Colonic mucosa (tissue), 4 donors: ENCODE measurements around the gene PCMT1. TPM values are rescaled to one million over a fixed set of nuclear protein-coding genes. Genes with fewer than 3 reads are reported as not detected.

Experiments used
- DNase-seq: peaks from one replicate; pipeline ENCODE4 v3.0.0-alpha.2; 2020
- H3K27ac ChIP-seq: fragments of 200-600 bp; one replicate; pipeline ENCODE4 v1.8.0; 2021
- H3K27me3 ChIP-seq: fragments of 200-600 bp; one replicate; pipeline ENCODE4 v1.8.0; 2021
- H3K36me3 ChIP-seq: fragments of 200-600 bp; one replicate; pipeline ENCODE4 v1.8.0; 2021
- H3K4me1 ChIP-seq: fragments of 200-600 bp; one replicate; pipeline ENCODE4 v1.8.0; 2021; ENCODE audit warnings: mild to moderate bottlenecking
- H3K4me3 ChIP-seq: fragments of 200-600 bp; one replicate; pipeline ENCODE4 v1.8.0; 2021
- H3K9ac ChIP-seq, 2 donors: one replicate each; pipeline ENCODE4 v1.7.0; 2013; ENCODE audit warnings: control low read depth in 2 of 2, low read depth in 2 of 2, low read length in 2 of 2
- H3K9me3 ChIP-seq: fragments of 200-600 bp; one replicate; pipeline ENCODE4 v1.8.0; 2021
- CTCF ChIP-seq: fragments of 200-600 bp; IDR thresholded peaks from one replicate; pipeline ENCODE4 v1.8.0; 2022; ENCODE audit warnings: antibody characterized with exemption, mild to moderate bottlenecking
- intact Hi-C: fragments of 100-400 bp; cut with DNase I; formaldehyde crosslinking; loops from one replicate; pipeline ENCODE4 v1.14.1; 2022
- total RNA-seq, 2 donors: library from RNA; stranded (reverse); fragmentation: NEBNext Ultra II Directional in 1 of 2; extraction: Animal tissue kit (Norgen Biotek cat#: 25700) in 1 of 2; gene quantifications; one replicate each; pipeline ENCODE4 v1.2.1, GENCODE V29; 2021
- donor health status: healthy.
- donor health status: DM: no; HTN: no; CAD: no.
- donor health status: DM: no; HTN: no; CAD: no.

Gene PCMT1
- total RNA-seq, 2 donors from 2014 or later = 65.5 to 74.0 TPM

DNA sequence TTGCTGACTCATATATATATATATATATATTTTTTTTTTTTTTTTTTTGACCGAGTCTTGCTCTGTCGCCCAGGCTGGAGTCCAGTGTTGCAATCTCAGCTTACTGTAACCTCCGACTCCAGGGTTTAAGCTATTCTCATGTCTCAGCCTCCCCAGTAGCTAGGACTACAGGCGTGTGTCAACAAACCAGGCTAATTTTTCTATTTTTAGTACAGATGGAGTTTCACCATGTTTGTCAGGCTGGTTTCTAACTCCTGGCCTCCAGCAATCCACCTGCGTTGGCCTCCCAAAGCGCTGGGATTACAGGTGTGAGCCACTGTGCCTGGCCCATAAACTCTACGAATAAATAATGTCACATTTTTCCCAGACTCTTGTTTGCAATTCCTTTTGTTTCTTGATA lies 109.8 kb downstream of the PCMT1 start:
- no peaks in the 10 kb centered on the region for H3K9me3 ChIP-seq
- no peaks in the 10 kb centered on the region for H3K36me3 ChIP-seq
- no peak overlapping the region for H3K9ac ChIP-seq
- H3K27ac ChIP-seq = no peak overlapping the region
- peaks cover 19% of the 10 kb centered on the region for H3K4me1 ChIP-seq
- no peak overlapping the region for H3K4me3 ChIP-seq
- DNase-seq = no peak
- H3K27me3 ChIP-seq = no peaks in the 10 kb centered on the region
- intact Hi-C loops = no loop called here
- TF ChIP-seq CTCF = no peak

DNA sequence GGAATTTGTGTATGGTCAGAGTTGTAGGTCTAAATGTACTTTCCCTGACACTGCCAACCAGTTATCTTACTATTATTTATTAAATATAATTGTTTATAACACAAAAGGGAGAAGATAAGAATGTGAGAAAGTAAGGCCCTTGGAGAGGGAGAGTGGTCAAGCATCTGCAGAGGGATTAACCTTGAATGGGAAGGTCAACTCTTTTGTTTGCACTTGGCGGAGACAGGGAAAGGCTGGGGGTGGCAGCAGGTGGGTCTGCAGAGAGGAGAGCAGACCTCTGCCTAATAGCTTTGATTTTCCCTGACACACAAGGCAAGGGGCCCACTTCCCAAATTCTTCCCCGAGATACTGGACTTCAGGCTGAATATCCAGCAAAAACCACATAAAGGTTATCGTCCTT lies 110.4 kb downstream of the PCMT1 start:
- H3K9ac ChIP-seq = no peak overlapping the region
- no peak for DNase-seq
- intact Hi-C loops = no loop called here
- no peaks in the 10 kb centered on the region for H3K36me3 ChIP-seq
- no peak overlapping the region for H3K27ac ChIP-seq
- no peaks in the 10 kb centered on the region for H3K9me3 ChIP-seq
- H3K4me1 ChIP-seq = peaks cover 16% of the 10 kb centered on the region
- H3K4me3 ChIP-seq = no peak overlapping the region
- no peak for TF ChIP-seq CTCF
- H3K27me3 ChIP-seq = no peaks in the 10 kb centered on the region

- intact Hi-C loops = no loop called here
- Histone ChIP-seq H3K9me3 (no peaks in the 10 kb centered on the region), H3K4me1 (peaks cover 11% of the 10 kb centered on the region), H3K27me3 (no peaks in the 10 kb centered on the region), H3K9ac (no peak overlapping the region), H3K36me3 (no peaks in the 10 kb centered on the region), H3K4me3 (no peak overlapping the region), H3K27ac (no peak overlapping the region)
- DNase-seq = no peak
- no peak for TF ChIP-seq CTCF
These were observed 110.9 kb downstream of the PCMT1 start for GRCh38 chr6:149860513-149860833.

Other genes starting within 250 kb of the PCMT1 start
- gene PPIL4, start 203.7 kb upstream of the PCMT1 start, total RNA-seq = 10 to 100 TPM; 16.0 to 26.8 TPM
- gene GINM1, start 183.4 kb upstream of the PCMT1 start, total RNA-seq = 10 to 100 TPM; 22.9 to 42.8 TPM
- 10 to 100 TPM; 11.8 to 14.3 TPM for gene KATNA1, start 101.0 kb upstream of the PCMT1 start, total RNA-seq
- gene LATS1, start 31.6 kb upstream of the PCMT1 start, total RNA-seq = 10 to 100 TPM; 17.2 to 26.5 TPM
- gene NUP43, start 3.2 kb upstream of the PCMT1 start, total RNA-seq = 10 to 100 TPM; 25.0 to 43.5 TPM
- gene LRP11, start 114.6 kb downstream of the PCMT1 start, total RNA-seq = 10 to 100 TPM; 24.8 to 39.4 TPM
- gene RAET1E, start 148.4 kb downstream of the PCMT1 start, total RNA-seq = under 1 TPM in 1 of 2 donors, not detected in 1; 0.21 TPM
- under 1 TPM in 1 of 2 donors, not detected in 1; 0.27 TPM for gene RAET1G, start 173.4 kb downstream of the PCMT1 start, total RNA-seq
- under 1 TPM; 0.19 to 0.47 TPM for gene ULBP2, start 192.3 kb downstream of the PCMT1 start, total RNA-seq
- not detected for gene ULBP1, start 214.2 kb downstream of the PCMT1 start, total RNA-seq